ENCODE results near the gene LRRIQ1. TPM values are rescaled to one million over a fixed set of nuclear protein-coding genes. Genes with fewer than 3 reads are reported as not detected.

The LRRIQ1 gene
- total RNA-seq, 1 donor from 2014 or later, result 3.8 TPM

- H3K27me3 Mint-ChIP-seq (ENCODE audit: low read depth), result no peaks in the 10 kb centered on the region
- no peaks in the 10 kb centered on the region for H3K9me3 Mint-ChIP-seq
- TF ChIP-seq, protein P1, sequence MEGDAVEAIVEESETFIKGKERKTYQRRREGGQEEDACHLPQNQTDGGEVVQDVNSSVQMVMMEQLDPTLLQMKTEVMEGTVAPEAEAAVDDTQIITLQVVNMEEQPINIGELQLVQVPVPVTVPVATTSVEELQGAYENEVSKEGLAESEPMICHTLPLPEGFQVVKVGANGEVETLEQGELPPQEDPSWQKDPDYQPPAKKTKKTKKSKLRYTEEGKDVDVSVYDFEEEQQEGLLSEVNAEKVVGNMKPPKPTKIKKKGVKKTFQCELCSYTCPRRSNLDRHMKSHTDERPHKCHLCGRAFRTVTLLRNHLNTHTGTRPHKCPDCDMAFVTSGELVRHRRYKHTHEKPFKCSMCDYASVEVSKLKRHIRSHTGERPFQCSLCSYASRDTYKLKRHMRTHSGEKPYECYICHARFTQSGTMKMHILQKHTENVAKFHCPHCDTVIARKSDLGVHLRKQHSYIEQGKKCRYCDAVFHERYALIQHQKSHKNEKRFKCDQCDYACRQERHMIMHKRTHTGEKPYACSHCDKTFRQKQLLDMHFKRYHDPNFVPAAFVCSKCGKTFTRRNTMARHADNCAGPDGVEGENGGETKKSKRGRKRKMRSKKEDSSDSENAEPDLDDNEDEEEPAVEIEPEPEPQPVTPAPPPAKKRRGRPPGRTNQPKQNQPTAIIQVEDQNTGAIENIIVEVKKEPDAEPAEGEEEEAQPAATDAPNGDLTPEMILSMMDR (conservative IDR thresholded peaks at IDR 0.05), result no peak
- no peak overlapping the region for H3K4me3 Mint-ChIP-seq
- no peak for DNase-seq (ENCODE audit: low read depth, low spot score)
- no peaks in the 10 kb centered on the region for H3K36me3 Mint-ChIP-seq (ENCODE audit: low read depth)
- no peaks in the 10 kb centered on the region for H3K4me1 Mint-ChIP-seq
- H3K27ac Mint-ChIP-seq (ENCODE audit: unreplicated experiment), result no peak overlapping the region
Observed at GRCh38 chr12:85072826-85073225, 36.7 kb downstream of the LRRIQ1 start.

GRCh38 chr12:85076688-85077430 is 40.7 kb downstream of the LRRIQ1 start:
- H3K9me3 Mint-ChIP-seq, result no peaks in the 10 kb centered on the region
- no peak overlapping the region for H3K4me3 Mint-ChIP-seq
- H3K27ac Mint-ChIP-seq (ENCODE audit: unreplicated experiment), result no peak overlapping the region
- TF ChIP-seq, protein P1 (conservative IDR thresholded peaks at IDR 0.05), result peak; percentile 72
- H3K4me1 Mint-ChIP-seq, result no peaks in the 10 kb centered on the region
- no peaks in the 10 kb centered on the region for H3K27me3 Mint-ChIP-seq (ENCODE audit: low read depth)
- H3K36me3 Mint-ChIP-seq (ENCODE audit: low read depth), result no peaks in the 10 kb centered on the region
- no peak for DNase-seq (ENCODE audit: low read depth, low spot score)

DNA sequence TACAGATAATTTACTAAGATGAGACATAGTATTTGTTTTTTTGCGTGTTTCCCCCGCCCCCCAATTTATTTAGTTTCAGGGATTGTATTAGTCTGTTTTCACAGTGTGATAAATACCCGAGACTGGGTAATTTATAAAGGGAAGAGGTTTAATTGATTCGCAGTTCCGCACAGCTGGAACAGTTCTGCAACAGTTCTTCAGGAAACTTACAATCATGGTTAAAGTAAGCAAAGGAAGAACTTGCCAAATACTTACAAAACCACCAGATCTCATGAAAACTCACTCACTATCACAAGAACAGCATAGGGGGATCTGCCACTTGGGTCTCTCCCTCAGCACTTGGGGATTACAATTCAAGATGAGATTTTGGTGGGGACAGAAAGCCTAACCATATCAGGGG is 48.9 kb downstream of the LRRIQ1 start:
- no peak for DNase-seq (ENCODE audit: low read depth, low spot score)
- Mint-ChIP-seq H3K4me3 (no peak overlapping the region), H3K4me1 (no peaks in the 10 kb centered on the region), H3K27ac (ENCODE audit: unreplicated experiment) (no peak overlapping the region), H3K9me3 (peaks cover 11% of the 10 kb centered on the region), H3K27me3 (ENCODE audit: low read depth) (no peaks in the 10 kb centered on the region), H3K36me3 (ENCODE audit: low read depth) (no peaks in the 10 kb centered on the region)
- TF ChIP-seq, protein P1 (conservative IDR thresholded peaks at IDR 0.05), result no peak

- DNase-seq (ENCODE audit: low read depth, low spot score), result no peak
- TF ChIP-seq, protein P1 (conservative IDR thresholded peaks at IDR 0.05), result no peak
- Mint-ChIP-seq H3K9me3 (peaks cover 11% of the 10 kb centered on the region), H3K36me3 (ENCODE audit: low read depth) (no peaks in the 10 kb centered on the region), H3K27ac (ENCODE audit: unreplicated experiment) (no peak overlapping the region), H3K27me3 (ENCODE audit: low read depth) (no peaks in the 10 kb centered on the region), H3K4me1 (no peaks in the 10 kb centered on the region), H3K4me3 (no peak overlapping the region)
Observed at GRCh38 chr12:85089792-85090191, 53.6 kb downstream of the LRRIQ1 start.

- H3K27ac Mint-ChIP-seq (ENCODE audit: unreplicated experiment), result no peak overlapping the region
- TF ChIP-seq, protein P1 (conservative IDR thresholded peaks at IDR 0.05), result no peak
- no peak for DNase-seq (ENCODE audit: low read depth, low spot score)
- no peaks in the 10 kb centered on the region for H3K27me3 Mint-ChIP-seq (ENCODE audit: low read depth)
- H3K9me3 Mint-ChIP-seq, result peaks cover 3% of the 10 kb centered on the region
- no peak overlapping the region for H3K4me3 Mint-ChIP-seq
- H3K36me3 Mint-ChIP-seq (ENCODE audit: low read depth), result no peaks in the 10 kb centered on the region
- H3K4me1 Mint-ChIP-seq, result no peaks in the 10 kb centered on the region
Observed at GRCh38 chr12:85092814-85093370, 56.7 kb downstream of the LRRIQ1 start.
